ENCODE results near the gene TMEM238L. TPM values are rescaled to one million over a fixed set of nuclear protein-coding genes. Genes with fewer than 3 reads are reported as not detected.

Gene TMEM238L, protein sequence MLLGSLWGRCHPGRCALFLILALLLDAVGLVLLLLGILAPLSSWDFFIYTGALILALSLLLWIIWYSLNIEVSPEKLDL
- not detected in 2 replicates for total RNA-seq

DNA sequence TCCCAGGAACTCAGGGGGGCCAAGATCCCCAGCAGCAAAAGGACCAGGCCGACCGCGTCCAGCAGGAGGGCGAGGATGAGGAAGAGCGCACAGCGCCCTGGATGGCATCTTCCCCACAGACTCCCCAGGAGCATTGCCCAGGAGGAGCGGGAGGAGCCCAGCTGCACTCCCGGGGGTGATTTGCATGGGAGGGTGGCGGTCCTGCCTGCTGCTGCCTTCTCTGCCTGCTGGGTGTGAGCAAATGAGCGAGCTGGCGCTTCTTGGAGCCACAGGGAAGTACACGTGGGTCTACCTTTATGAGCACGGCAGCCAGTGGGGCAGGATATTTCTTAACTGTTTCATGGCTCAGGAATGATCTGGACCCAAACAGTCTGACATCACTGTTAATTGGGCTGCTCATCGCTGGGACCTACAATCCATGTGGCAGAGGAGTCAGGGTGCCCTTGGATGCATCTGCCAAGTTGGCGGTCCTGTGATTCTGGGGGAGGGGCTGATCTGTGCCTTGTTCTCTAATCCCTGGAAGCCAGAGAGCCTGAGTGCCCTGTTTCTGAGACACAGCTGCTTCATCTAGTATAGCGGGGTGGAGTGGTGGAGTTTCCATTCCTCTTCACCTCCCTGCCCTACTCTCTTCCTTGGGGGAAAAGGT lies at the start of gene TMEM238L:
Gene TMEM238L (minus strand): TSS at position 270 of the 646 bp plus-strand sequence. CDS start 136 bp downstream, at position 134.

GRCh38 chr17:10837921-10838320 lies 34.0 kb upstream of the TMEM238L start, which contains the start of gene PIRT:
Gene PIRT (minus strand): TSS chr17:10838087. CDS start chr17:10825645, 12,442 bp downstream.

Other genes with a start within 250 kb of the TMEM238L start
- gene MYH3, start 146.8 kb downstream of the TMEM238L start, total RNA-seq, result under 0.01 and 0.76 TPM in 2 replicates
- gene SCO1, start 106.6 kb downstream of the TMEM238L start, total RNA-seq, result 22.4 and 30.7 TPM in 2 replicates
- 12.2 and 15.3 TPM in 2 replicates for gene ADPRM, start 106.5 kb downstream of the TMEM238L start, total RNA-seq
- 0.46 and 2.6 TPM in 2 replicates for gene TMEM220, start 74.1 kb downstream of the TMEM238L start, total RNA-seq
- not detected in 2 replicates for gene PIRT, start 34.0 kb upstream of the TMEM238L start, total RNA-seq

Data from epithelial cell of umbilical artery (primary cell).